Trophoblast cell (in vitro differentiated cells and primary cell): Measurements from ENCODE around the gene LEF1.

ENCODE experiments used
- DNase-seq, 2 donors: peaks; one replicate each; pipeline ENCODE4 v3.0.0-alpha.2; 2016
- H2AFZ ChIP-seq: 2 replicates; pipeline ENCODE4 v1.6.1; 2013; ENCODE audit warnings: low read length, moderate library complexity, mild to moderate bottlenecking; ENCODE audit not compliant: insufficient read depth, poor library complexity
- H2AK5ac ChIP-seq: 2 replicates; pipeline ENCODE4 v1.6.1; 2013; ENCODE audit warnings: mild to moderate bottlenecking, low read length
- H2BK120ac ChIP-seq: 2 replicates; pipeline ENCODE4 v1.6.1; 2013; ENCODE audit warnings: low read length, mild to moderate bottlenecking, moderate library complexity; ENCODE audit not compliant: insufficient read depth, poor library complexity
- H2BK12ac ChIP-seq: 2 replicates; pipeline ENCODE4 v1.6.1; 2013; ENCODE audit warnings: mild to moderate bottlenecking, low read length, moderate library complexity
- H2BK5ac ChIP-seq: 2 replicates; pipeline ENCODE4 v1.6.1; 2013; ENCODE audit warnings: low read length, low read depth, moderate library complexity, mild to moderate bottlenecking; ENCODE audit not compliant: poor library complexity
- H3K14ac ChIP-seq: 2 replicates; pipeline ENCODE4 v1.6.1; 2013; ENCODE audit warnings: mild to moderate bottlenecking, low read length
- H3K18ac ChIP-seq: 2 replicates; pipeline ENCODE4 v1.6.1; 2013; ENCODE audit warnings: mild to moderate bottlenecking, low read length
- H3K23ac ChIP-seq: 2 replicates; pipeline ENCODE4 v1.6.1; 2013; ENCODE audit warnings: low read length
- H3K27ac ChIP-seq: 2 replicates; pipeline ENCODE4 v1.5.1; 2013; ENCODE audit warnings: low read depth, mild to moderate bottlenecking, inconsistent platforms, low read length, moderate library complexity
- H3K27me3 ChIP-seq: 2 replicates; pipeline ENCODE4 v1.6.1; 2013; ENCODE audit warnings: inconsistent platforms, mild to moderate bottlenecking, low read length, moderate library complexity; ENCODE audit not compliant: insufficient read depth
- H3K36me3 ChIP-seq, 2 experiments: 1 replicate in 1 of 2; 2 replicates in 1 of 2; pipeline ENCODE4 v1.6.1; 2013; ENCODE audit warnings: low read length in 2 of 2, mild to moderate bottlenecking in 2 of 2, moderate library complexity in 1 of 2; ENCODE audit not compliant: insufficient read depth in 2 of 2, control insufficient read depth in 1 of 2
- H3K4ac ChIP-seq: 2 replicates; pipeline ENCODE4 v1.6.1; 2013; ENCODE audit warnings: low read depth, mild to moderate bottlenecking, low read length, moderate library complexity
- H3K4me1 ChIP-seq, 2 experiments: 1 replicate in 1 of 2; 2 replicates in 1 of 2; pipeline ENCODE4 v1.6.1; 2013; ENCODE audit warnings: low read length in 2 of 2, mild to moderate bottlenecking in 2 of 2, moderate library complexity in 1 of 2; ENCODE audit not compliant: insufficient read depth in 2 of 2, control insufficient read depth in 1 of 2
- H3K4me2 ChIP-seq: 2 replicates; pipeline ENCODE4 v1.6.1; 2013; ENCODE audit warnings: inconsistent platforms, mild to moderate bottlenecking, low read length, moderate library complexity
- H3K4me3 ChIP-seq: 2 replicates; pipeline ENCODE4 v1.5.1; 2013; ENCODE audit warnings: mild to moderate bottlenecking, low read depth, low read length, inconsistent platforms
- H3K79me1 ChIP-seq: one replicate; pipeline ENCODE4 v1.6.1; 2013; ENCODE audit warnings: low read length
- H3K79me2 ChIP-seq: 2 replicates; pipeline ENCODE4 v1.6.1; 2013; ENCODE audit warnings: low read length, mild to moderate bottlenecking; ENCODE audit not compliant: control insufficient read depth, insufficient read depth, poor library complexity
- H3K9ac ChIP-seq: 2 replicates; pipeline ENCODE4 v1.6.1; 2013; ENCODE audit warnings: mild to moderate bottlenecking, low read length
- H3K9me3 ChIP-seq: 2 replicates; pipeline ENCODE4 v1.6.1; 2013; ENCODE audit warnings: low read depth, mild to moderate bottlenecking, control low read depth, inconsistent platforms, low read length; ENCODE audit not compliant: insufficient read depth
- H4K12ac ChIP-seq: 2 replicates; pipeline ENCODE4 v1.6.1; 2013; ENCODE audit warnings: low read depth, mild to moderate bottlenecking, low read length, moderate library complexity
- H4K8ac ChIP-seq: 2 replicates; pipeline ENCODE4 v1.6.1; 2013; ENCODE audit warnings: low read depth, mild to moderate bottlenecking, low read length, moderate library complexity
- H4K91ac ChIP-seq: one replicate; pipeline ENCODE4 v1.6.1; 2013; ENCODE audit warnings: low read depth, mild to moderate bottlenecking, low read length, moderate library complexity
- WGBS: extraction: QIAGEN DNeasy Blood & Tissue Kit; methylation state at CpG from one replicate; pipeline ENCODE4 v1.1.7; 2013; ENCODE audit warnings: missing lambda C conversion rate; ENCODE audit not compliant: insufficient read length, insufficient coverage; ENCODE audit errors: extremely low coverage; 5-methylcytosine and 5-hydroxymethylcytosine counted together

LEF1 gene

GRCh38 chr4:108146336-108146735 is 22.4 kb downstream of the LEF1 start:
- no peak overlapping the region for H4K91ac ChIP-seq
- H3K9me3 ChIP-seq: no peaks in the 10 kb centered on the region
- H3K14ac ChIP-seq: no peak overlapping the region
- H4K12ac ChIP-seq: no peak overlapping the region
- H3K4me2 ChIP-seq: no peak overlapping the region
- WGBS: no CpG with 5 or more reads among the region's 3 CpGs
- H3K18ac ChIP-seq: no peak overlapping the region
- no peaks in the 10 kb centered on the region for H3K27me3 ChIP-seq
- H2AFZ ChIP-seq: no peak overlapping the region
- H3K9ac ChIP-seq: no peak overlapping the region
- H4K8ac ChIP-seq: no peak overlapping the region
- no peak overlapping the region for H2BK120ac ChIP-seq
- peaks cover 0 to under 1% of the 10 kb centered on the region in 2 experiments for H3K36me3 ChIP-seq
- H2BK5ac ChIP-seq: no peak overlapping the region
- no peak overlapping the region for H3K4ac ChIP-seq
- H3K27ac ChIP-seq: no peak overlapping the region
- no peaks in the 10 kb centered on the region for H3K79me1 ChIP-seq
- no peak overlapping the region for H2BK12ac ChIP-seq
- no peak for DNase-seq
- H3K4me1 ChIP-seq: no peaks in the 10 kb centered on the region
- H2AK5ac ChIP-seq: no peak overlapping the region
- H3K23ac ChIP-seq: no peak overlapping the region
- no peak overlapping the region for H3K4me3 ChIP-seq
- H3K79me2 ChIP-seq: no peaks in the 10 kb centered on the region

GRCh38 chr4:108144451-108144850 is 24.3 kb downstream of the LEF1 start:
- no peak for DNase-seq
- no peak overlapping the region for H4K8ac ChIP-seq
- H2AFZ ChIP-seq: no peak overlapping the region
- no peak overlapping the region for H2BK12ac ChIP-seq
- H3K4me3 ChIP-seq: no peak overlapping the region
- H3K27me3 ChIP-seq: no peaks in the 10 kb centered on the region
- H3K4me1 ChIP-seq: no peaks in the 10 kb centered on the region
- peak overlapping the region; percentile 14 for H3K23ac ChIP-seq
- H3K9me3 ChIP-seq: no peaks in the 10 kb centered on the region
- H3K79me1 ChIP-seq: no peaks in the 10 kb centered on the region
- no peak overlapping the region for H2BK5ac ChIP-seq
- H3K4me2 ChIP-seq: no peak overlapping the region
- no peak overlapping the region for H3K14ac ChIP-seq
- H3K27ac ChIP-seq: no peak overlapping the region
- no peaks in the 10 kb centered on the region for H3K79me2 ChIP-seq
- no peak overlapping the region for H4K91ac ChIP-seq
- no peaks in the 10 kb centered on the region for H3K36me3 ChIP-seq
- no peak overlapping the region for H2AK5ac ChIP-seq
- H3K4ac ChIP-seq: no peak overlapping the region
- no peak overlapping the region for H4K12ac ChIP-seq
- no peak overlapping the region for H3K9ac ChIP-seq
- no peak overlapping the region for H3K18ac ChIP-seq
- no peak overlapping the region for H2BK120ac ChIP-seq
- WGBS: no CpG with 5 or more reads among the region's 3 CpGs

- H3K27me3 ChIP-seq: no peaks in the 10 kb centered on the region
- no peak overlapping the region for H3K18ac ChIP-seq
- H3K4me1 ChIP-seq: no peaks in the 10 kb centered on the region
- H3K36me3 ChIP-seq: peaks cover 0 to 2% of the 10 kb centered on the region in 2 experiments
- WGBS: no CpG with 5 or more reads among the region's 4 CpGs
- no peak overlapping the region for H2BK5ac ChIP-seq
- no peak overlapping the region for H3K4ac ChIP-seq
- no peak overlapping the region for H4K8ac ChIP-seq
- no peak overlapping the region for H2BK120ac ChIP-seq
- no peak overlapping the region for H3K4me2 ChIP-seq
- no peak overlapping the region for H4K91ac ChIP-seq
- H3K14ac ChIP-seq: no peak overlapping the region
- no peak overlapping the region for H2AFZ ChIP-seq
- H3K79me1 ChIP-seq: no peaks in the 10 kb centered on the region
- no peak overlapping the region for H4K12ac ChIP-seq
- H3K9me3 ChIP-seq: no peaks in the 10 kb centered on the region
- no peak overlapping the region for H2AK5ac ChIP-seq
- no peaks in the 10 kb centered on the region for H3K79me2 ChIP-seq
- no peak overlapping the region for H3K27ac ChIP-seq
- H3K9ac ChIP-seq: no peak overlapping the region
- no peak overlapping the region for H3K23ac ChIP-seq
- H2BK12ac ChIP-seq: no peak overlapping the region
- no peak overlapping the region for H3K4me3 ChIP-seq
- no peak for DNase-seq
Measured at GRCh38 chr4:108143515-108143914, 25.2 kb downstream of the LEF1 start.

- no peak overlapping the region for H2BK5ac ChIP-seq
- no peak overlapping the region for H2BK12ac ChIP-seq
- H3K4me3 ChIP-seq: no peak overlapping the region
- no peak for DNase-seq
- no peak overlapping the region for H3K4me2 ChIP-seq
- H3K9ac ChIP-seq: no peak overlapping the region
- H4K12ac ChIP-seq: no peak overlapping the region
- no peak overlapping the region for H2AFZ ChIP-seq
- no peak overlapping the region for H3K23ac ChIP-seq
- H2BK120ac ChIP-seq: no peak overlapping the region
- no peaks in the 10 kb centered on the region for H3K79me2 ChIP-seq
- no CpG with 5 or more reads among the region's 2 CpGs for WGBS
- H3K4me1 ChIP-seq: no peaks in the 10 kb centered on the region
- H4K91ac ChIP-seq: no peak overlapping the region
- H2AK5ac ChIP-seq: no peak overlapping the region
- no peak overlapping the region for H3K18ac ChIP-seq
- no peaks in the 10 kb centered on the region for H3K79me1 ChIP-seq
- no peak overlapping the region for H4K8ac ChIP-seq
- H3K27ac ChIP-seq: no peak overlapping the region
- no peak overlapping the region for H3K4ac ChIP-seq
- H3K14ac ChIP-seq: no peak overlapping the region
- H3K27me3 ChIP-seq: no peaks in the 10 kb centered on the region
- H3K36me3 ChIP-seq: peaks cover 0 to 2% of the 10 kb centered on the region in 2 experiments
- H3K9me3 ChIP-seq: no peaks in the 10 kb centered on the region
Measured at GRCh38 chr4:108142870-108143269, 25.9 kb downstream of the LEF1 start.
